Measurements from ENCODE around the gene FBXW2. TPM values are rescaled to one million over a fixed set of nuclear protein-coding genes. Genes with fewer than 3 reads are reported as not detected.

Gene FBXW2
- total RNA-seq, 1 donor = 41.5 TPM

DNA sequence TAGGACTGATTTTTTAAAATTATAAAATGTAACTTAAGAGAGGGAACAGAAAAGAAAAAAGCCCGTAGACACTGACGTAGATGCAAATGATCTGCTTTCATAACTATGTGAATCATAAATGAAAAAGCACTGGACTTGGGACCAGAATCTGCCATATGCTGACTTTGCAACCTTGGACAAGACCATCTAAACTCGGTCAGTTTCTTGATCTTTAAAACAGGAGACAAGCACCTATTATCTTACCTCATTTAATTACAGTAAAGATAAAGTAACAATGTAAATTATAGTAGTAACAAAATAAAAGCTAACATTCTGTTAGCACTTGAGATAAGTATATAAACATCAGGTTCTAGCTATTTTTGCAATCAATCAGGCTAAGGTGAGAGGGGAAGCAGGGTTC is 20.0 kb downstream of the FBXW2 start:
- TF ChIP-seq, protein P1, sequence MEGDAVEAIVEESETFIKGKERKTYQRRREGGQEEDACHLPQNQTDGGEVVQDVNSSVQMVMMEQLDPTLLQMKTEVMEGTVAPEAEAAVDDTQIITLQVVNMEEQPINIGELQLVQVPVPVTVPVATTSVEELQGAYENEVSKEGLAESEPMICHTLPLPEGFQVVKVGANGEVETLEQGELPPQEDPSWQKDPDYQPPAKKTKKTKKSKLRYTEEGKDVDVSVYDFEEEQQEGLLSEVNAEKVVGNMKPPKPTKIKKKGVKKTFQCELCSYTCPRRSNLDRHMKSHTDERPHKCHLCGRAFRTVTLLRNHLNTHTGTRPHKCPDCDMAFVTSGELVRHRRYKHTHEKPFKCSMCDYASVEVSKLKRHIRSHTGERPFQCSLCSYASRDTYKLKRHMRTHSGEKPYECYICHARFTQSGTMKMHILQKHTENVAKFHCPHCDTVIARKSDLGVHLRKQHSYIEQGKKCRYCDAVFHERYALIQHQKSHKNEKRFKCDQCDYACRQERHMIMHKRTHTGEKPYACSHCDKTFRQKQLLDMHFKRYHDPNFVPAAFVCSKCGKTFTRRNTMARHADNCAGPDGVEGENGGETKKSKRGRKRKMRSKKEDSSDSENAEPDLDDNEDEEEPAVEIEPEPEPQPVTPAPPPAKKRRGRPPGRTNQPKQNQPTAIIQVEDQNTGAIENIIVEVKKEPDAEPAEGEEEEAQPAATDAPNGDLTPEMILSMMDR (IDR thresholded peaks at IDR 0.05; ENCODE audit: insufficient read depth, low read depth, low read length) = no peak
- no peak for DNase-seq (ENCODE audit: low read depth)
- H3K4me3 ChIP-seq (ENCODE audit: low read depth, low read length) = no peak overlapping the region

DNA sequence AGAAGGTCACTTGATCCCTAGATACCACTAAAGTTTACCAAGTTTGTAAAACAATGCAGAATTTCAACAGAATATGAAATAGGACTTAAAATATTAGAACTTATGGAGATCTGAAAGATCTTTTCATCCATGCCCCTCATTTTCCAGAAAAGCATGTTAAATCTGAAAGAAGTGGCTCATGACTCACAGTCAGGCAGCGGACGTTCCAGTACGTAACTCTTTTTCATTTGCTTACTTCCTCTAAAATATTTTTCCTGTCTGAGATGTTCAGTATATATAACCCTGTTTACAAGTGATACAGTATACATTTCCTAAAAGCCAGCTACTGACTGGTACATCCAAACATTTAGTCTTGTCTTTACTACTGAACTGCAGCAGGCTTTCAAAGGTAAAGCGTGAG is 22.3 kb downstream of the FBXW2 start:
- TF ChIP-seq, protein P1 (IDR thresholded peaks at IDR 0.05; ENCODE audit: insufficient read depth, low read depth, low read length) = no peak
- DNase-seq (ENCODE audit: low read depth) = no peak
- no peak overlapping the region for H3K4me3 ChIP-seq (ENCODE audit: low read depth, low read length)

DNA sequence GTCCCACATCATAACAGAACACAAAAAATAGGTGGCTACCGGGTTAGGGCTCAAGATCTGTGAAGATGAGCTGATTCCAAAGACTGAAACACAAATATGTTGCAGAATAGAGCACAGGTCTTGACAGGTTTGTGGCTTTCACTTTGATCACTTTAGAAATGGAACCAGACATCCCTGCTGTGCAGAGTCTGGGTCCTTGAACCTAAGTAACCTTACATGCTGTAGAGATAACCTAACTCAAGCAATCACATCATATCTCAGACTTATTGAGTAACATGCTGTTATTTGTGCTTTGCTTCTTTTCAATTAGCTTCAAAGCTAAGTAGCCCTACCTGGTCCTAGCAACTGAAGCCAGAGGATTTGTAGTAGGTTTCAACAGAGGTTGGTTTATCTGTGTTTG is 24.3 kb downstream of the FBXW2 start:
- DNase-seq (ENCODE audit: low read depth) = no peak
- H3K4me3 ChIP-seq (ENCODE audit: low read depth, low read length) = no peak overlapping the region
- TF ChIP-seq, protein P1 (IDR thresholded peaks at IDR 0.05; ENCODE audit: insufficient read depth, low read depth, low read length) = no peak

DNA sequence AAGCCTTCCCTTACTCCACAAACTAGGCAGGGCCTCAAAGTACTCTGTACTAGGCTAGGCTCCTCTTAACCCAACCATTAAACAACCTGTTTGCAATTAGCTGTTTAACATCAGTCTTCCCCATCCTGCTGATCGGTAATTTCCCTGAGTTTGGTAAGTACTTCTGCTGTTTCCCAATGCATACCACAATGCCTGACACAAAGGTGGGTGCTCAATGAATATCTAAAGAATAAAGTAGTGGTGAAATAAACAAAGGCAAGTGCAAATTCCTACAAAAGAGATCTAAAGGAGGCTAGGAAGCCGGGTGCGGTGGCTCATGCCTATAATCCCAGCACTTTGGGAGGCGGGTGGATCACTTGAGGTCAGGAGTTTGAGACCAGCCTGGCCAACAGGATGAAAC is 25.0 kb downstream of the FBXW2 start:
- DNase-seq (ENCODE audit: low read depth) = no peak
- no peak overlapping the region for H3K4me3 ChIP-seq (ENCODE audit: low read depth, low read length)
- TF ChIP-seq, protein P1 (IDR thresholded peaks at IDR 0.05; ENCODE audit: insufficient read depth, low read depth, low read length) = no peak

DNA sequence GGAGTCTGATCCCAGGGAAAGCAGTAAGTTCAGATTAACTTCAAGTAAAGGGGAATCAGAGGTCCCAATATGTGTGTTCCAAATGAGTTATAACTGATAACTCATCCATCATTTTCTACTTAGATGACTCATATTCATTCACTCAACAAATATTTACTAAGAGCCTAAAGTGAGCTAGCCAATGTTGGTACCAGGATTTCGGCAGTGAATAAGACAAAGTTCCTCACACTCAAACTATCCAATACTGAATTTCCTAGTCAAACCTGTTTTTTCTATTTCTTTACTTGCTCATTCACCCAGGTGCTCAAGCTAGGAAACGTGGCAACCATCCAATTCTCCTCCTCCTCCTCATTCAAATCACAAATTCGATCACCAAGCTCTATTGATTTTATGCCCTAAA is 25.8 kb downstream of the FBXW2 start:
- DNase-seq (ENCODE audit: low read depth) = no peak
- TF ChIP-seq, protein P1 (IDR thresholded peaks at IDR 0.05; ENCODE audit: insufficient read depth, low read depth, low read length) = no peak

DNA sequence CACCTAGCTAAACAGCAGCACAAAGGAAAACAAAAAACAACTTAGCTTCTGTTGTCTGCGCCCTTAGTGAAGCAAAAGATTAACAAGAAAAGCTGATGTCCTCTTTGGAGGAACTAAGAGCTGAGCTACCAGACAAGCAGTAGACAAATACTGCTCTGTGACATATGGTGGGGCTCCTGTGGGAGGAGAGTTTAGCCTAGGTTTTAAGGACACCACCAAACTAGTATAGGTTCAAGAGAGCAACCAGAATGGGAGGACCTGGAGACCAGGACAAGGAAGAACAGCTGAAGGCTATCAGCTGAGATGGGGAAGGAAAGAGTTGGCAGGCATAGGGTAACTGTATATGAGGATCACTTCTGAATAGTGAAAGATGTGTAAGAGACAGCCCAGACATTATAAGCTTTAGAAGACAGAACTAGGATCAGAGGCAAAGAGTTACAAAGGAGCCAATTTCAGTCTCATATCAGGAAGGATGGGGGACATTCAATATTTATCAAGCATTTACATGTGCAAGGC is 27.2 kb downstream of the FBXW2 start:
- TF ChIP-seq, protein P1 (IDR thresholded peaks at IDR 0.05; ENCODE audit: insufficient read depth, low read depth, low read length) = no peak
- H3K4me3 ChIP-seq (ENCODE audit: low read depth, low read length) = no peak overlapping the region
- DNase-seq (ENCODE audit: low read depth) = no peak

More for the DNA sequence above, 25.8 kb downstream of the FBXW2 start:
- H3K4me3 ChIP-seq (ENCODE audit: low read depth, low read length) = no peak overlapping the region

DNA sequence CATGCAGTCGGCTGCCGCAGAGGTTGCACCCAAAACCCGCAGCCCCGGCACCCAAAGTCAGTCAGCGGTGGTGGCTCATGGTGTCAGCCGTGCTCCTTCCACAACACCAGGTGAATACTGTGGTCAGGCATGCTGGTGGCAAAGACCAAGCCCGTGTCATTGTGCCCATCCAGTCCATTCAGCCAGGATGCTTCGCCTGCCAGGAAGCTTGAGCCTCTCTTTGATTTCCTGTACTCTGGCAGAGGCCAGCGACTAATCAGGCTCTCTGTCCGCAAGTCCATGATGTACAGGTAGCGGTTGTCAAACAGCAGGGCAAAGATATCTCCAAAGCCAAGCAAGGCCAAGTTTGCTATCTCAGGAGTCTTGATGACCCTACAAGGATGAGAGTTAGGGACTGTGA is 28.7 kb downstream of the FBXW2 start:
- no peak overlapping the region for H3K4me3 ChIP-seq (ENCODE audit: low read depth, low read length)
- TF ChIP-seq, protein P1 (IDR thresholded peaks at IDR 0.05; ENCODE audit: insufficient read depth, low read depth, low read length) = no peak
- no peak for DNase-seq (ENCODE audit: low read depth)
